HepG2 (cell line): ENCODE results near the gene DAPK1. TPM values are rescaled to one million over a fixed set of nuclear protein-coding genes. Genes with fewer than 3 reads are reported as not detected.

ENCODE experiments used
- ATAC-seq: fragments of 200-7000 bp; cut with Tn5 transposase; 3 replicates; pipeline ENCODE4 v1.9.1; 2020; ENCODE audit warnings: mild to moderate bottlenecking, moderate library complexity
- BruUV-seq: library from RNA; stranded (reverse); fragments of 400-500 nt; replicated peaks from 2 replicates; lab custom pipeline; 2021; lab: Mats Ljungman, UMichigan
- CTCF ChIA-PET: fragments of 300-600 bp; formaldehyde crosslinking; extraction: SDS; loops from one replicate; lab custom pipeline; 2021; ENCODE audit warnings: low total read pairs, inconsistent platforms, low intra/inter-chr PET ratio; lab: Yijun Ruan, JAX
- POLR2A ChIA-PET: fragments of 350-600 bp; sonication (Branson Sonifier 250); formaldehyde crosslinking; loops from one replicate; lab custom pipeline; 2020; ENCODE audit warnings: antibody characterized with exemption, inconsistent platforms; lab: Yijun Ruan, JAX
- DNase-seq: peaks from one replicate; pipeline ENCODE4 v3.0.0-alpha.2; 2015; ENCODE audit warnings: low spot score
- FAIRE-seq: peaks from 3 replicates; lab custom pipeline; 2011; peaks lifted over from hg19 to GRCh38; lab: Jason Lieb, UNC
- H2AFZ ChIP-seq: one replicate; pipeline ENCODE4 v1.6.1; 2011; ENCODE audit warnings: low read length, inconsistent platforms
- H3K27ac ChIP-seq: fragments of 300-600 bp; 3 replicates; pipeline ENCODE4 v1.8.0; 2011; ENCODE audit warnings: mixed run types, mild to moderate bottlenecking, mixed read lengths, low read length, inconsistent platforms; ENCODE audit not compliant: insufficient read depth; ENCODE audit errors: extremely low read length
- H3K27me3 ChIP-seq, 2 experiments: fragments of 200-600 bp in 1 of 2; 2 replicates in 1 of 2; 3 replicates in 1 of 2; pipeline versions ENCODE4 v1.6.0 to v1.8.0; 2011; ENCODE audit warnings: low read length in 2 of 2, mild to moderate bottlenecking in 2 of 2, moderate library complexity in 2 of 2, inconsistent platforms in 1 of 2; ENCODE audit not compliant: insufficient read depth in 2 of 2, control insufficient read depth in 1 of 2
- H3K36me3 ChIP-seq, 2 experiments: fragments of 200-600 bp in 1 of 2; replicated peaks in 1 of 2; 2 replicates in 1 of 2; 3 replicates in 1 of 2; pipeline versions ENCODE4 v1.5.1 to v1.8.0; 2011; ENCODE audit warnings: low read length in 2 of 2, inconsistent platforms in 1 of 2; ENCODE audit not compliant: insufficient read depth in 2 of 2, control insufficient read depth in 1 of 2
- H3K4me1 ChIP-seq: 2 replicates; pipeline ENCODE4 v1.5.1; 2012; ENCODE audit warnings: low read length, inconsistent platforms; ENCODE audit not compliant: insufficient read depth
- H3K4me2 ChIP-seq: 2 replicates; pipeline ENCODE4 v1.6.0; 2011; ENCODE audit warnings: low read depth, low read length, inconsistent platforms
- H3K4me3 ChIP-seq, 3 experiments: fragments of 200-600 bp in 1 of 3; sonication (generic), shearing (Covaris generic) in 1 of 3; replicated peaks in 1 of 3; 2 replicates each; pipeline ENCODE4 v1.5.1; 2011 to 2016; ENCODE audit warnings: low read length in 3 of 3, inconsistent platforms in 2 of 3, low read depth in 2 of 3, mild to moderate bottlenecking in 2 of 3, control low read depth in 1 of 3, mixed read lengths in 1 of 3; ENCODE audit not compliant: insufficient read depth in 1 of 3
- H3K79me2 ChIP-seq: one replicate; pipeline ENCODE4 v1.6.1; 2011; ENCODE audit warnings: low read length, inconsistent platforms; ENCODE audit not compliant: insufficient read depth
- H3K9ac ChIP-seq: 2 replicates; pipeline ENCODE4 v1.6.0; 2011; ENCODE audit warnings: mild to moderate bottlenecking, low read depth, low read length, inconsistent platforms; ENCODE audit not compliant: insufficient read depth
- H3K9me3 ChIP-seq: 2 replicates; pipeline ENCODE4 v1.5.1; 2012; ENCODE audit warnings: mild to moderate bottlenecking, low read length
- H4K20me1 ChIP-seq: 2 replicates; pipeline ENCODE4 v1.6.0; 2011; ENCODE audit warnings: inconsistent platforms, mild to moderate bottlenecking, low read length, moderate library complexity; ENCODE audit not compliant: insufficient read depth
- CHD4 ChIP-seq: fragments of 200-600 bp; sonication (generic); IDR thresholded peaks from 2 replicates; pipeline ENCODE4 v1.7.0; 2017; ENCODE audit warnings: mild to moderate bottlenecking, low read length, borderline replicate concordance
- HOXD1 ChIP-seq: sonication (generic); formaldehyde crosslinking; IDR thresholded peaks from 2 replicates; pipeline ENCODE4 v1.5.0; 2020; ENCODE audit warnings: missing genetic modification reagents
- RXRB ChIP-seq: IDR thresholded peaks from 2 replicates; pipeline ENCODE4 v1.6.1; 2016; ENCODE audit warnings: borderline replicate concordance, missing genetic modification reagents, missing compliant biosample characterization
- ZNF251 ChIP-seq: sonication (generic); formaldehyde crosslinking; IDR thresholded peaks from 2 replicates; pipeline ENCODE4 v1.9.0; 2021; ENCODE audit warnings: mild to moderate bottlenecking, missing genetic modification reagents
- ZNF761 ChIP-seq: sonication (generic); formaldehyde crosslinking; conservative IDR thresholded peaks from 2 replicates; pipeline ENCODE4 v1.4.0; 2020; ENCODE audit warnings: mild to moderate bottlenecking, missing genetic modification reagents
- ZSCAN21 ChIP-seq: sonication (generic); formaldehyde crosslinking; IDR thresholded peaks from 2 replicates; pipeline ENCODE4 v1.8.0; 2022; ENCODE audit warnings: mild to moderate bottlenecking, missing genetic modification reagents, moderate library complexity, borderline replicate concordance
- WGBS: methylation state at CpG from one replicate; pipeline ENCODE4 v1.1.6; 2017; ENCODE audit warnings: low lambda C conversion rate; 5-methylcytosine and 5-hydroxymethylcytosine counted together
- in situ Hi-C: cut with HindIII; loops from 2 replicates; pipeline ENCODE4 v1.10.0; 2017; ENCODE audit warnings: low pct_unique_long_range_greater_than_20kb; ENCODE audit not compliant: extremely low pct_ligation_motif_present
- intact Hi-C: fragments of 100-400 bp; cut with micrococcal nuclease; formaldehyde crosslinking; loops from one replicate; pipeline ENCODE4 v1.10.0; 2022; ENCODE audit not compliant: unreplicated experiment
- polyA plus RNA-seq, 8 experiments: library from polyadenylated mRNA; depleted of rRNA in 3 of 8; stranded (reverse) in 7 of 8; unstranded in 1 of 8; fragments of >200 nt; fragmentation: Illumina TruSeq in 4 of 8; extraction: Trizol in 4 of 8; gene quantifications; 2 replicates each; pipeline versions ENCODE4 v1.2.1 to v1.2.3, GENCODE V29; 2011 to 2016; ENCODE audit warnings: low read depth in 4 of 8, missing spikeins in 1 of 8, mixed read lengths in 1 of 8; ENCODE audit not compliant: insufficient read depth in 1 of 8
- total RNA-seq, 5 experiments: library from RNA; depleted of rRNA; stranded (reverse); fragments of >200 nt; fragmentation: Illumina TruSeq; extraction: Trizol; gene quantifications; 2 replicates each; pipeline ENCODE4 v1.2.3, GENCODE V29; 2016; ENCODE audit warnings: low read depth in 1 of 5
- TF ChIP-seq, protein P1 (sequence below): IDR thresholded peaks from 2 replicates; pipeline ENCODE4 v1.6.1; 2016; ENCODE audit warnings: low read depth, borderline replicate concordance
- TF ChIP-seq, protein P2 (sequence below): sonication (generic); formaldehyde crosslinking; IDR thresholded peaks from 2 replicates; pipeline ENCODE4 v1.4.0; 2020; ENCODE audit warnings: missing genetic modification reagents
- TF ChIP-seq, protein P3 (sequence below): sonication (generic); formaldehyde crosslinking; IDR thresholded peaks from 2 replicates; pipeline ENCODE4 v1.4.0; 2020; ENCODE audit warnings: missing genetic modification reagents, mild to moderate bottlenecking, borderline replicate concordance

DAPK1 gene
- total and polyA plus RNA-seq, 2 of the 13 experiments (the other 11 are each of a cell fraction or from before 2014, with no cell fraction given) = 35.7 to 35.9 TPM

DNA sequence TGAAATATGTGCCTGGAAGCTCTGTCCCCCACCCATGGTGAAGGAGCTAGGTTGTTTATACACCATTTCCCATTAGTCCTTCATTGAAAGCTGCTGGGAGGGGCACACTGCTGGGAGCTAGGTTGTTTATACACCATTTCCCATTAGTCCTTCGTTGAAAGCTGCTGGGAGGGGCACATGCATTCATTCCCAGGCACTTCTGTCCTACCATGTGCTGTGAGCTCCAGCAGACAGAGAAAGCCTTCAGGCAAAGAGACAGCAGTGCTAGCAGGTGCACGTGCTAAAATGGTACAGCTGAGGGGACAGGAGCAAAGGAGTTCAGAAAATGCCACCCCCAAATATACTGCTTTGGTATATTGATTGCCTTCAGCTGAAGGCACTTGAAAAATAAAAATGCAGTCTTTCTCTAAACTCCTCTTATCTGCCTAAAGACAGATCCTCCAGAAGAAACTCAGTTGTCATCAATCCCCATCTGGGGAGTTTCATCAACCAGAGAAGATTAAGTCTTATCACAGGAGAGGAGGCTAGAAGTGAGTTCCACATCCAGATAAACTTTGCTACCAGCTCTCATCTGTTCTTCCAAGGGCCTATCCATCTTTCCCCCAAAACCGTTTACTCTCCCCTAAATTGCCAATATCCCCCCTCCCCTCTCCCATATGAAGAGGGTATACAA, 27.7 kb upstream of the DAPK1 start:
- Histone ChIP-seq H3K79me2 (no peaks in the 10 kb centered on the region), H2AFZ (no peak overlapping the region), H3K4me2 (no peak overlapping the region), H3K36me3 (no peaks in the 10 kb centered on the region), H3K27ac (no peak overlapping the region), H3K9me3 (no peaks in the 10 kb centered on the region), H3K9ac (no peak overlapping the region), H3K27me3 (no peaks in the 10 kb centered on the region), H4K20me1 (no peaks in the 10 kb centered on the region), H3K4me1 (no peaks in the 10 kb centered on the region), H3K4me3 (no peak overlapping the region)
- in situ Hi-C loops (no loop called here), intact Hi-C loops (no loop called here)
- FAIRE-seq (no peak), ATAC-seq (no peak), DNase-seq (no peak)
- BruUV-seq = no TSS peak
- 18% methylated on average over 3 of the region's 3 CpGs for WGBS
- TF ChIP-seq ZNF251 (CRISPR knock-in tag) = no peak
- TF ChIP-seq, protein P1, sequence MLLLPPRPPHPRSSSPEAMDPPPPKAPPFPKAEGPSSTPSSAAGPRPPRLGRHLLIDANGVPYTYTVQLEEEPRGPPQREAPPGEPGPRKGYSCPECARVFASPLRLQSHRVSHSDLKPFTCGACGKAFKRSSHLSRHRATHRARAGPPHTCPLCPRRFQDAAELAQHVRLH (CRISPR knock-in tag) = no peak
- TF ChIP-seq ZSCAN21 (CRISPR knock-in tag) = no peak
- TF ChIP-seq HOXD1 (CRISPR knock-in tag) = no peak
- TF ChIP-seq, protein P2, sequence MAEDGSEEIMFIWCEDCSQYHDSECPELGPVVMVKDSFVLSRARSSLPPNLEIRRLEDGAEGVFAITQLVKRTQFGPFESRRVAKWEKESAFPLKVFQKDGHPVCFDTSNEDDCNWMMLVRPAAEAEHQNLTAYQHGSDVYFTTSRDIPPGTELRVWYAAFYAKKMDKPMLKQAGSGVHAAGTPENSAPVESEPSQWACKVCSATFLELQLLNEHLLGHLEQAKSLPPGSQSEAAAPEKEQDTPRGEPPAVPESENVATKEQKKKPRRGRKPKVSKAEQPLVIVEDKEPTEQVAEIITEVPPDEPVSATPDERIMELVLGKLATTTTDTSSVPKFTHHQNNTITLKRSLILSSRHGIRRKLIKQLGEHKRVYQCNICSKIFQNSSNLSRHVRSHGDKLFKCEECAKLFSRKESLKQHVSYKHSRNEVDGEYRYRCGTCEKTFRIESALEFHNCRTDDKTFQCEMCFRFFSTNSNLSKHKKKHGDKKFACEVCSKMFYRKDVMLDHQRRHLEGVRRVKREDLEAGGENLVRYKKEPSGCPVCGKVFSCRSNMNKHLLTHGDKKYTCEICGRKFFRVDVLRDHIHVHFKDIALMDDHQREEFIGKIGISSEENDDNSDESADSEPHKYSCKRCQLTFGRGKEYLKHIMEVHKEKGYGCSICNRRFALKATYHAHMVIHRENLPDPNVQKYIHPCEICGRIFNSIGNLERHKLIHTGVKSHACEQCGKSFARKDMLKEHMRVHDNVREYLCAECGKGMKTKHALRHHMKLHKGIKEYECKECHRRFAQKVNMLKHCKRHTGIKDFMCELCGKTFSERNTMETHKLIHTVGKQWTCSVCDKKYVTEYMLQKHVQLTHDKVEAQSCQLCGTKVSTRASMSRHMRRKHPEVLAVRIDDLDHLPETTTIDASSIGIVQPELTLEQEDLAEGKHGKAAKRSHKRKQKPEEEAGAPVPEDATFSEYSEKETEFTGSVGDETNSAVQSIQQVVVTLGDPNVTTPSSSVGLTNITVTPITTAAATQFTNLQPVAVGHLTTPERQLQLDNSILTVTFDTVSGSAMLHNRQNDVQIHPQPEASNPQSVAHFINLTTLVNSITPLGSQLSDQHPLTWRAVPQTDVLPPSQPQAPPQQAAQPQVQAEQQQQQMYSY = no peak
- TF ChIP-seq, protein P3, sequence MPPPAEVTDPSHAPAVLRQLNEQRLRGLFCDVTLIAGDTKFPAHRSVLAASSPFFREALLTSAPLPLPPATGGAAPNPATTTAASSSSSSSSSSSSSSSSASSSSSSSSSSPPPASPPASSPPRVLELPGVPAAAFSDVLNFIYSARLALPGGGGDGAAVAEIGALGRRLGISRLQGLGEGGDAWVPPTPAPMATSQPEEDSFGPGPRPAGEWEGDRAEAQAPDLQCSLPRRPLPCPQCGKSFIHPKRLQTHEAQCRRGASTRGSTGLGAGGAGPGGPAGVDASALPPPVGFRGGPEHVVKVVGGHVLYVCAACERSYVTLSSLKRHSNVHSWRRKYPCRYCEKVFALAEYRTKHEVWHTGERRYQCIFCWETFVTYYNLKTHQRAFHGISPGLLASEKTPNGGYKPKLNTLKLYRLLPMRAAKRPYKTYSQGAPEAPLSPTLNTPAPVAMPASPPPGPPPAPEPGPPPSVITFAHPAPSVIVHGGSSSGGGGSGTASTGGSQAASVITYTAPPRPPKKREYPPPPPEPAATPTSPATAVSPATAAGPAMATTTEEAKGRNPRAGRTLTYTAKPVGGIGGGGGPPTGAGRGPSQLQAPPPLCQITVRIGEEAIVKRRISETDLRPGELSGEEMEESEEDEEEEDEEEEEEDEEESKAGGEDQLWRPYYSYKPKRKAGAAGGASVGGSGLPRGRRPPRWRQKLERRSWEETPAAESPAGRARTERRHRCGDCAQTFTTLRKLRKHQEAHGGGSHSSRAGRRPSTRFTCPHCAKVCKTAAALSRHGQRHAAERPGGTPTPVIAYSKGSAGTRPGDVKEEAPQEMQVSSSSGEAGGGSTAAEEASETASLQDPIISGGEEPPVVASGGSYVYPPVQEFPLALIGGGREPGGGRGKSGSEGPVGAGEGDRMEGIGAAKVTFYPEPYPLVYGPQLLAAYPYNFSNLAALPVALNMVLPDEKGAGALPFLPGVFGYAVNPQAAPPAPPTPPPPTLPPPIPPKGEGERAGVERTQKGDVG (CRISPR knock-in tag) = no peak
- TF ChIP-seq ZNF761 (CRISPR knock-in tag) = no peak
- no peak for TF ChIP-seq CHD4
- no peak for TF ChIP-seq RXRB (CRISPR knock-in tag)
- POLR2A ChIA-PET = no interaction called here
- CTCF ChIA-PET = no interaction called here
